Glutamatergic neuron (in vitro differentiated cells): ENCODE measurements around the gene ACAN. TPM values are rescaled to one million over a fixed set of nuclear protein-coding genes. Genes with fewer than 3 reads are reported as not detected.

Experiments
- DNase-seq: peaks from one replicate; pipeline ENCODE4 v3.0.0; 2022
- H3K27ac Mint-ChIP-seq: one replicate; pipeline ENCODE4 v1.8.0; 2020; ENCODE audit warnings: mild to moderate bottlenecking, mixed read lengths, inconsistent platforms; ENCODE audit not compliant: unreplicated experiment
- H3K27me3 Mint-ChIP-seq: one replicate; pipeline ENCODE4 v1.8.0; 2020; ENCODE audit warnings: mild to moderate bottlenecking, moderate library complexity, mixed read lengths, inconsistent platforms; ENCODE audit not compliant: unreplicated experiment
- H3K36me3 Mint-ChIP-seq: one replicate; pipeline ENCODE4 v1.8.0; 2020; ENCODE audit warnings: mild to moderate bottlenecking, mixed read lengths, inconsistent platforms; ENCODE audit not compliant: unreplicated experiment
- H3K4me1 Mint-ChIP-seq: one replicate; pipeline ENCODE4 v1.8.0; 2020; ENCODE audit warnings: mild to moderate bottlenecking, low read depth, mixed read lengths, inconsistent platforms; ENCODE audit not compliant: unreplicated experiment
- H3K4me3 Mint-ChIP-seq: one replicate; pipeline ENCODE4 v1.8.0; 2020; ENCODE audit warnings: mild to moderate bottlenecking, mixed read lengths, inconsistent platforms; ENCODE audit not compliant: unreplicated experiment
- H3K9me3 Mint-ChIP-seq: one replicate; pipeline ENCODE4 v1.8.0; 2020; ENCODE audit warnings: mild to moderate bottlenecking, moderate library complexity, mixed read lengths, inconsistent platforms; ENCODE audit not compliant: unreplicated experiment
- CTCF ChIP-seq: fragments of 200-600 bp; sonication (generic); IDR thresholded peaks from one replicate; pipeline ENCODE4 v1.5.0; 2021; ENCODE audit not compliant: partially characterized antibody, unreplicated experiment
- long read RNA-seq: library from polyadenylated mRNA; unstranded; transcript quantifications from one replicate; pipeline ENCODE4 v2.0.0, GENCODE V29; 2020; ENCODE audit not compliant: unreplicated experiment
- total RNA-seq: library from RNA; stranded (reverse); fragmentation: NEBNext Ultra II Directional; extraction: Animal tissue kit (Norgen Biotek cat#: 25700); gene quantifications from one replicate; pipeline ENCODE4 v1.2.1, GENCODE V29; 2021; ENCODE audit not compliant: unreplicated experiment

ACAN gene
- total RNA-seq, result 0.05 TPM
- long read RNA-seq, result 0 reads

GRCh38 chr15:88803241-88803919 is at the start of gene ACAN:
Gene ACAN, plus strand, starts transcription at chr15:88803436. Its CDS starts 32,771 bp downstream, at chr15:88836207.
- TF ChIP-seq CTCF, result no peak
- Mint-ChIP-seq H3K27me3 (peaks cover 22% of the 10 kb centered on the region), H3K27ac (no peak within 1 kb of the TSS), H3K4me3 (peak within 1 kb of the TSS; percentile 94), H3K4me1 (peaks cover 2% of the 10 kb centered on the region), H3K9me3 (peaks cover 7% of the 10 kb centered on the region), H3K36me3 (no peaks in the 10 kb centered on the region)
- DNase-seq, result peak; percentile 51

DNA sequence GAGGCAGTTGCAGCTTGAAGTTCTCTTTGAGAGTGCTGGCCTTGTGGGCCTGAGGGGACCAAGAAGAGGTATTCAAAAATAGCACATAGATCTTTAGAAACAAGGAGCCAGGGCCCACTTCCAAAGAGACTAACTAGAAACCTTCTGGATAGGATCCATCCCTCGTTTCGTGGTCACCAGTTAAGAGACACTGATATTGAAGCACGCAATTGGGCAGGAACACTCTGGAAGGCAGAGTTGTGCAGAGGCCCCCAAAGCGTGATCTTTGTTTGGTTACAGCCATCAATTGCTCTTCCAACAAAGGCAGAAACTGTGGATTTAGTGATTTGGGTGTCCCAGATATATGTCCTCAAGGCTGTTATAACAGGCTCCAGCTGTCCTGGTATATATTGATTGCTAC is 46.7 kb upstream of the ACAN start:
- no peak overlapping the region for H3K4me3 Mint-ChIP-seq
- TF ChIP-seq CTCF, result no peak
- peaks cover 8% of the 10 kb centered on the region for H3K4me1 Mint-ChIP-seq
- H3K36me3 Mint-ChIP-seq, result peaks cover 3% of the 10 kb centered on the region
- DNase-seq, result no peak
- H3K27ac Mint-ChIP-seq, result no peak overlapping the region
- H3K27me3 Mint-ChIP-seq, result peaks cover 2% of the 10 kb centered on the region
- H3K9me3 Mint-ChIP-seq, result peaks cover 3% of the 10 kb centered on the region

- peaks cover 2% of the 10 kb centered on the region for H3K27me3 Mint-ChIP-seq
- H3K27ac Mint-ChIP-seq, result no peak overlapping the region
- peaks cover 8% of the 10 kb centered on the region for H3K4me1 Mint-ChIP-seq
- peaks cover 3% of the 10 kb centered on the region for H3K9me3 Mint-ChIP-seq
- TF ChIP-seq CTCF, result no peak
- H3K4me3 Mint-ChIP-seq, result no peak overlapping the region
- peaks cover 3% of the 10 kb centered on the region for H3K36me3 Mint-ChIP-seq
- no peak for DNase-seq
Observed at GRCh38 chr15:88756921-88757320, 46.3 kb upstream of the ACAN start.

DNA sequence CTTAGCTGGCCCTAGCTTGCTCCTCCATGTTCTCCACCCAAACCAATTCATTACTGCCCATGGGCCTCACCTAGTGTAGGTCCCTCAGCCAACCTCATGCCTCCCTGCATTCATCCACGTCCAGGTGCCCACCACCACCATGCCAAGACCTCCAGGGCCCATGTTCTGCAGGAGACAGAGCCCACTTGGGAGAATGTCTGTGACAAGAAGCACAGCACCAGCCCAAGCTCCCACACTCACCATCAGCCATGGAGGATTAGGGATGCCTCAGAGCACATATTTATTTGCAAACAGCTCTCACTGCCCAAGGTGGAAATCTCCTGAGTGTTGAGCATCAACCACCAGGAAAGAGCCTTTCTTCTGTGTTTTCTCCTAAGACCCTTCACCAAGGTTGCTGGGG is 43.4 kb upstream of the ACAN start:
- no peak overlapping the region for H3K4me3 Mint-ChIP-seq
- H3K27ac Mint-ChIP-seq, result no peak overlapping the region
- H3K4me1 Mint-ChIP-seq, result no peaks in the 10 kb centered on the region
- peaks cover 3% of the 10 kb centered on the region for H3K36me3 Mint-ChIP-seq
- no peak for DNase-seq
- no peaks in the 10 kb centered on the region for H3K27me3 Mint-ChIP-seq
- no peak for TF ChIP-seq CTCF
- peaks cover 1% of the 10 kb centered on the region for H3K9me3 Mint-ChIP-seq

- Mint-ChIP-seq H3K4me3 (no peak overlapping the region), H3K27me3 (peaks cover under 1% of the 10 kb centered on the region), H3K4me1 (no peaks in the 10 kb centered on the region), H3K36me3 (peaks cover 4% of the 10 kb centered on the region), H3K27ac (no peak overlapping the region), H3K9me3 (peaks cover 1% of the 10 kb centered on the region)
- no peak for DNase-seq
- no peak for TF ChIP-seq CTCF
Observed at GRCh38 chr15:88764448-88764847, 38.8 kb upstream of the ACAN start.
